HG02870 (cell line): ENCODE results near the gene LIMCH1.

Experiments used
- ATAC-seq: cut with Tn5 transposase; IDR thresholded peaks from one replicate; pipeline ENCODE4 v1.9.1; 2021; ENCODE audit warnings: mild to moderate bottlenecking, moderate library complexity; ENCODE audit not compliant: unreplicated experiment

Gene LIMCH1

GRCh38 chr4:41601025-41601424 is 63.1 kb downstream of the LIMCH1 start:
- ATAC-seq, result no peak

- ATAC-seq, result no peak
These were observed 64.2 kb downstream of the LIMCH1 start for GRCh38 chr4:41602113-41602512.

- ATAC-seq, result no peak
These were observed 65.0 kb downstream of the LIMCH1 start for GRCh38 chr4:41602886-41603498.

GRCh38 chr4:41609851-41610250 is 71.9 kb downstream of the LIMCH1 start:
- ATAC-seq, result no peak

DNA sequence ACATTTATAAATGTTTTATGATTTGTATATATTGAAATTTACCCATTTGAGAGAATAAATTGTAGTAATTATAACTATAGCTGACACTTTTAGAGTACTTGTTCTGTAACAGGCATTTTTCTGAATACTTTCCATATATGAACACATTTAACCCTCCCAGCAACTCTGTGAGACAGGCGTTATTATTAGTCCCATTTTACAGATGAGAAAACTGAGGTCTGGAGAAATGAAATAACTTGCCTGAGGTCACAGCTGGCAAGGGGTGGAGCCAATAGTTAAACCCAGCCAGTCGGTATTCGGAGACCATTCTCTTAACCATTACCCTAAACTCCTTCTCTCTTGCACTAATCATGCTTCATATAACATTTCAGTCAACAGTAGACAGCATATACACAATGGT is 72.5 kb downstream of the LIMCH1 start:
- ATAC-seq, result no peak

- no peak for ATAC-seq
These were observed 73.3 kb downstream of the LIMCH1 start for GRCh38 chr4:41611124-41611838.

DNA sequence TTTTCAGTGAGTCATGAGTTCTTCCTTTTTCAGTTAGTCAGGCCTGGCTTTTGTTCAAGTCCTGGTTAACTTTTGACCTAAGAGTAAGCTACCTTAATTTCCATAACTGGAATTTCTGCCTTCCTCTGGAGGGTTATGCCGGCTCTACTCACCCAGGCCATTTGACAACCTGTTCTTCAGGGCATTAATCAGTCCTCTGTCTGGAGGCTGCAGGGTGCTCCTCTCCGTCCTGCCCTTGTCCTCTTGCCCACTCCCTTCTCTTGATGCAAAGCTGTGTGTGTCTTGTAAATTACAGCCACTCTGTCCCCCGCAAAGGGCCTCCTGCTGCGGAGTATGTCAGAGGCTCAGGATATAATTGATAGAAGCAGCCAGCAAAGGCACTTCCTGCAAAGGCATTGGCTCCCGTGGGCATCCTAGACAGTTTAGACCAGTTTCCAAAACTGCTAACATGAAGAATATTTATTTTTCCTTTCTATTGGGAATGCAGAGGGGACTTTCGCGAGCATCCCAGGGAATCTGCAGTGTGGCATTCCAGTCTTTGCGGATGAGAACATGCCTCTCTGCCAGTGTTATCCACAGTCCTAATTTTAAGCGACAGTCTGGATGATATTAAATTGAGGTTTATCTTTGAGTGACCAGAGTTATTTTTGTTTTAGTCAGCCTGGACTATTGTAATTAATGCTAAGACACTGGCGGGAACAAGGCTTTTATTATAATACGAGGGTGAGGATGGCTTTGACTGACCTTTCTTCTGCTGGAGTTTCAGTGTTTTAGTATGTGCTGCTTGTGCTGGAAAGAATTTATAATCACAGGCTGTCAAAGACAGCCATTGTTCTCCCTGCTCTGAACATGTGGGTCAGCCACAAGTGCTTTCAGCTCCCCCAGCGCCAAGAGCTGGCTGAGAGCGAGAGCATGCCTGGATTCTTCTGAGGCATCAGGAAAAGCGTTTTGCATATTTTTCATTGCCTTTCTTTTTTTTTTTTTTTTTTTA is 74.2 kb downstream of the LIMCH1 start:
- no peak for ATAC-seq

DNA sequence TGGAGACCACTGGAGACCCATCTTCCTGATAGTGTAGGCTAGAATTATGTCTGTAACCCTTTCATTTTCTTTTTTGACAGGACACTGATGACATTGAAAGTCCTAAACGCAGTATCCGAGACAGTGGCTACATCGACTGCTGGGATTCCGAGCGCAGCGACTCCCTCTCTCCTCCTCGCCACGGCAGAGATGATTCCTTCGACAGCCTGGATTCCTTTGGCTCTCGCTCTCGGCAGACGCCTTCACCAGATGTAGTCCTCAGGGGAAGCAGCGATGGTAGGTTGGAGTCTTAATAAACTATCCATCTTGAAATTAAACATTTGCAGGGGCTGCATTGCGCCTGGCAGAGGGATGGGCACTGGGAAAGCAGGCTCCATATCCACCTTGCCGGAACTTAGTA is 75.4 kb downstream of the LIMCH1 start:
- ATAC-seq, result no peak

DNA sequence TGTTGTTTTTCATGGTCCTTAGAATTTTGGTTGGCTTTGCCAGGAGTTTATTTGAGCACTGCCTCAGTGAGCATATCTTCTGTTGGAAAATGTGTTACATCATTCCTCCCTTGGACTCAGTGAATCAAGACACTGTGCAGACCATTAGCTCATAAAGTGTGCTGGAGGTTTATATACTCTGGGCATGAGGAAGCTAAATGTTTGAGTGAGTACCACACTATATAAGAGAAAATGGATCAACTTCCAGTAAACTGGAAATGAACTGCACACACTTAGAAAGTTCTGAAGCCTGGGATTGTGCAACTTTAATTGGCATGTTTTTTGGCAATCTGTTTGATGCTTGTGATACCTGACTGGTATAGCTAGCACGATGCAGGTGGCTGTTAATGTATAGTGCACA is 75.9 kb downstream of the LIMCH1 start:
- ATAC-seq, result no peak

DNA sequence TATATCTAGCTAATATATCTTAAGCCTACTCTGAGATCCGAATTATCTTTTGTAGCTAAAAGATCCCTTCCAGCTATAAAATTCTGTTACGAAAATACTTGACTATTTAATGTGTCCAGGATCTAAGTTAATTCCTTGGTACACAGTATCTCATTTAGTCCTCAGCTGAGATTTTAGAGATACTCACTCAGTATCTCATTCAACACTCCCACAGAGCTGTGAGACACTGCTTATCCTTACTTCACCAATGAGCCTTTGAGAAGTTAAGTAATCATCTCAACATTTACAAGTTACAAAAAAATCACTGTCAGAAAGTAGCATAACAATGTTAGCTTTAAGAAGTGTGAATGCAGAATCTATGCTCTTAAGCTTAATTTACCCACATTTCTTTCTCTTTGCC is 76.6 kb downstream of the LIMCH1 start:
- ATAC-seq, result no peak

- ATAC-seq, result no peak
These were observed 81.2 kb downstream of the LIMCH1 start for GRCh38 chr4:41619161-41619560.

- no peak for ATAC-seq
These were observed 82.8 kb downstream of the LIMCH1 start for GRCh38 chr4:41620594-41621256.

- ATAC-seq, result no peak
These were observed 84.8 kb downstream of the LIMCH1 start for GRCh38 chr4:41622787-41623186.

GRCh38 chr4:41624765-41625164 is 86.8 kb downstream of the LIMCH1 start:
- no peak for ATAC-seq

DNA sequence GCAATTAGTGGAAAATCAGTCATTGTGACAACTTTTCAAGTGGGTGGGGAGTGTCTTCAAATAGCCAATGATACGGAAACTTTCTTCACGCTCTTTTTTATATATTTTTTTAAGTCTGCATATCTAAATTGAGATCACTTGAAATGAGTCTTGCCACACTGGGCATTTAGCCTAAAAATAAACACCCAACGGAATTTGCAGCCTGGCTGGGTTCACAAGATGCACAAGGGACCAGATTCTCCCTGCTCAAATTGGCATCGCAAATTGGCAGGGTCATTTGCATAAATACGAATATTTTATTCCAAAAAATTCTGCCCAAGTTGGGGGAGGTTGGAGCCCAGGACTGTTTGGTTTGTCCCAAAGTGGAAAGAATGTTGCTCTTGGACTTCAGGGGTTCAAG is 87.6 kb downstream of the LIMCH1 start:
- no peak for ATAC-seq

DNA sequence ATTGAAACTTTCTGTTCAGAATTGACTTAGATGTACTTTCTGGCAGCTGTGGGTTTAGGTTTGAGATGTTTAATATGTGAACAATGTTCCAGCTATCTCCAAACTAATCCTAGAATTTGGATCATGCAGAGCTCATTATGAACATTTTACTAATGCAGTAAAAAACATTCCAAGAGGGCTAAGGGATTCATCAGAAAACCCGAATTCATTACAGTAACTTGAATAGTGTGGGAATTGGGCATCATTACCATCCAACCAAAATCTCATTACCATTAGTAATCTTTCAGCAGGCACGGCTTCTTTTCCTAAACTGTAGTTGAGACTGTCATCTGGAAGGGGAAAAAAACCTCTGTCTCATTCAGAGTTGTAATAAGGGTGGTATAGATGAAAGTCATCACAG is 91.0 kb downstream of the LIMCH1 start:
- no peak for ATAC-seq

DNA sequence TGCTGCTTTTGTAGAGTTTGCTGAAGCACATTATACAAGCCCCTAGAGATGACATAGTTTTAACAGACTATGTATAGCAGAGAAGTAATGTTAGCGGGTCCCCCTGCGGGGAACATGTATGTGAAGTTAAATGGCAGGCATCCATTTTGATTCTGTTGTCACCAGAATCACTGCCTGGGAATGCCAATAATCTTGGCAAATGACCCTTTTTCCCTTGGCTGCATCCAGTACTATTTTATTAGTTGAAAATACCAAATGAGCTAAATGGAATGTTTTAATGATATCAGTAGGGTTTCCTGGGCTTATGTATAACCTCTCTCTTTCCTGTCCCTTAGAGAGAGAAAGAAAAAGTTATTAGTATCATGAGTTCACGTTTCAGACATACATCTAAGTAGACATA is 93.6 kb downstream of the LIMCH1 start:
- ATAC-seq, result no peak

- ATAC-seq, result no peak
These were observed 94.6 kb downstream of the LIMCH1 start for GRCh38 chr4:41632481-41633073.

- no peak for ATAC-seq
These were observed 95.4 kb downstream of the LIMCH1 start for GRCh38 chr4:41633321-41633720.

- ATAC-seq, result no peak
These were observed 97.5 kb downstream of the LIMCH1 start for GRCh38 chr4:41635441-41635840.

DNA sequence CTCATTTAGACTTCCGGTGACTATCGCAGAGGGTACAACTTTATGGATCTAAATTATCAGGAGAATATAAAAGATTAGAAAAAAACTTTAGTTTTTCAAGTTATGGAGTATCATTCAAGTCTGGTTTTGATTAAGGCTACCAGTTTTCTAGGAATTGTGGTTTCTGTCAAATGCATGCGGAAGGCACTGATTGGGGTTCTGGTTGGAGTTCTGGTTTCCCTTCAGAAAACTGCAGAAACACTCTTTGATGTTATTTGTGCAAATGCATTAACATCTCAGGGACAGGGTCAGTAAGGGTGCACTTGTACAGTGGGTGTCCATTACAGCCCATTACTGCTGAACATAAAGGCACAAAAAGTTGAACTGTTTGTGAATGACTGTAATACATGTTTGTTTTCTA is 100.2 kb downstream of the LIMCH1 start:
- no peak for ATAC-seq
